ENCODE results near the gene MYLK4.

Gene MYLK4

DNA sequence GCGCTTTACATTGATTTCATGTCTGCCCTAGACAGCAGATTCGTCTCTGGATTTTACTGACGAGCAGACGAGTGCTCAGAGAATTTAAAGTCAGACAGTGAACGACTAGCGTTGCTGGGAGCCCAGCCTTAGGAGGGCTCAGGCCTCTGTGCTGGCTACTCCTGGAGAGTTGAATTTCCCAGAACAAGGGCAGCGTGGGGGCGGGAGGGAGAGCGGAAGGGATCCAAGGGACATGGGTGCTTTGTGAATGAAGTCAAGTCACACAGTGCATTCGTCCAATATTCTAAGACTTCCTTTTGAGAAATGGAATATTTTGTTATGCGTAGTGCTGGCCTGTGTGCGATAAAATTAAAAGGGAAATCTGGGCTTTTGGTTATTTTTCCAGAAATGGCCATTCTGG, 126.5 kb downstream of the MYLK4 start:
- no peak for DNase-seq

DNA sequence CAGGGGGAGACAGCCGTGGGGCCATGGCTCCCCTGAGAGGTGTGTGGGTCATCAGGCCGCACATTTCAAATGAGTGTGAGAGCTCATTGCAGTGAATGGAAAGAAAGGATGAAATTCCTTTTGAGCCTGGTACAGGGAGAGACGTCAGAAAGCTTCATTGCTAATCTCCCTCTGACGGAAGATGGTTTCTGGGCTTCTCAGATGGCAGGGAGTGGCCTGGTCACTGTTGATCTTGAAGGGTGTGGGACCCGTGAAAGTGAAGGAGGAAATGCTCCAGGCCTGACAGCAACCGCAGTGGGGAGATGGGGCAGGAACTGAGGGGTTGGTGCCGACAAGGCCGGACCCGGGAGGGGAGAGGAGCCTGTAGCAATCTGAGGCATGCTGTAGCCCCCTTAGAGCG, 127.4 kb downstream of the MYLK4 start:
- no peak for DNase-seq

DNA sequence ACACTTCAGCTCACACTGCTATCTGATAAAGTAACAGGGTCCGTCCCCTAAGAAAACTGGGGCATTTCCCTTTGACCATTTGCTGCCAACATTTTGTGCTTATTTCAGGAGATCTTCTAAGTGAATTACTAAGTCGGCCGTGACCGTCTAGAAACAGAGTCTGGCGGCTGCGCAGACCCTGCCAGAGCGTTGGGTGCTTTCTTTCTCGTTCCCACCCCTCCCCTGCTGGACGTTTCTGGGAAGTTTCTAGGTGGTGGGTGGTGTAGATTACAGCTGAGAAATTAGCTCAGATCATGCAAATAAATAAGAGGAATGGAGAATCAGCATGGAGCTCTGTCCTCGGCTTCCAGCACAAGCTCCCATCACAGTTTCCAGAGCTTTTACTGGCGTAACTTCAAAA, 128.1 kb downstream of the MYLK4 start:
- DNase-seq, result no peak

DNA sequence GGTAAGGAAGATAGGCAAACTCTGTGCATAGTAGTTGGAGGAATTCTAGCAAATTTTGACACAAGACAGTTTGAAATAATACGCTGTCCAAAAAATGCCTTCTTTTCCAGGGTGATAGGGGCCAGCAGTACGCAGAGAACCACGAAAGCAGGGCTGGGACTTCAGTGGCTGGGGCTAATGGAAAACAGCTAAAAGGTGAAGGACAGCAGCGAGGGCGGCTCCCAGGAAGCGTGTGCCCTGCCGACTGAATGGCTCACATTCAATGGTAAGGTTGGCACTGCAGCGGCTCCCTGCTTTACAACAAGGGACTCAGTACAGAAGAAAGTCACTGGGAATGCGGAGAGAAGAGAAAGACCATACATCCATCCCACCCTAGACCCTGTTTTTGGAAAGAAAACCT, 131.1 kb downstream of the MYLK4 start:
- no peak for DNase-seq

DNA sequence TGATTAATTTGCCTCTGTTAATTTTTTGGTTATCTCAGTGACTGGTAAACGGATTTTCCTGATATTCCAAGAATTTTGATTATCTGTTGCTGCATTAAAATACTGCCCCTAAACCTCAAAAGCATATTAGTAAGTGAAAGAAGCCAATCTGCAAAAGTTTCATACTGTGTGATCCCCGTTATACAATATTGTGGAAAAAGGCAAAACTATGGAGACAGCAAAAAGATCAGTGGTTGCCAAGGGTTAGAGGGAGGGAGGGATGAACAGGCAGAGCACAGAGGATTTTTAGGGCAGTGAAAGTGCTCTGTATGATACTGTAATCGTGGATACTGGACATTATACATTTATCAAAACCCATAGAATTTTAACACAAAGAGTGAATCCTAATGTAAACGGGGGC, 133.0 kb downstream of the MYLK4 start:
- DNase-seq, result no peak

DNA sequence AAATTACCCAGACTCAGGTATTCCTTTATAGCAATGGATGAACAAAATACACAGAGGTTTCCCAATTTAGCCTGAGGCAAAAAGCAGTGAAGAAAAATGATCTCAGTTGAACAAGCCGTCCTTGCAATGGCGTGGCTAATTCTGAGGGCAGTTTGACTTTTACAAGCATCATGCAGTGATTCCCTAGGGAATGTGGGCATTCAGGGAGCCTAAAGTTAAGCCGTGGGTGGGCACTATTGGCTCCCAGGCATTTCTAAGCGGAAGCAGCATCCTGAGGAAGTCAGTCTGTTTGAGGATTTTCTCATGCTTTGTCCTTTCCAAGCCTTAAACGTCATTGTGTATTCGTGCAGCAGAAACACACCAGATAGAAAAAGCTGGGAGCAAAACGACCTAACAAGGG, 133.9 kb downstream of the MYLK4 start:
- no peak for DNase-seq

DNA sequence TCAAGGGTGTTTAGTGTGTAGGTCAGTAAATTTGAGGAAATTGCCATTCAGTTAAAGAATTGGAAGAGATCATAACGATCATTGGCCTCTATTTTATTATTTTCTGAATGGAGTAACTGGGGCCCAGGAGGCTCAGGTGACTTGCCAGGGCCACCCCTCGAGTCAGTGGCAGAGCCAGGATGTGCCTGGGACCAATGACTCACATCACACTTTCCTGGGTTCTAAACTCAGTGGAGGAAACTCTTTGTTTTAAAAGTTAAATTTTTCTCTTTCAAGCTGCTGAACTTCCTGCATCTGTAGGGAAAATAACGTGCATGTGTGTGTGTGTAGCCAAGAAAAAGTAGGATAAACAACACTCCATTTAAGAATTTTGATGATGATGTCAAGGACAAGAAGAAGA, 135.5 kb downstream of the MYLK4 start:
- DNase-seq, result no peak

DNA sequence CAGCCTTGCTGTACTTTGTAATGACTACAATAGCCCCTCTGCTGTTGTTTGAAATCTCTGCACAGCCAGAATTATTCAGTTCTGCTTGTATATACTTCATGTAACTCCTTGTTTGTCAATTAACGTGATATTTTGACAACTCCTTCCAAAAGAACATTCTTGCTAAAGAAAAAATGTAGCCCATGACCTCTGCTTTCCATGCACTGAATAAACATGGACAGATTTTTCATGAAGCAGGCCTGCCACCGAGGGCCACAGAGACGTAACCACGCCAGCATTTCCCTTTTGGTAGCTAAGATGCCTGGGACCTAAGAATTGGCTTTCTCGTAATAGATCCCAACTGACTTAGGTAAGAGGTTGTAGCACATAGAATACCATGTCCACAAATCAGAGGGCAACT, 135.9 kb downstream of the MYLK4 start:
- no peak for DNase-seq

DNA sequence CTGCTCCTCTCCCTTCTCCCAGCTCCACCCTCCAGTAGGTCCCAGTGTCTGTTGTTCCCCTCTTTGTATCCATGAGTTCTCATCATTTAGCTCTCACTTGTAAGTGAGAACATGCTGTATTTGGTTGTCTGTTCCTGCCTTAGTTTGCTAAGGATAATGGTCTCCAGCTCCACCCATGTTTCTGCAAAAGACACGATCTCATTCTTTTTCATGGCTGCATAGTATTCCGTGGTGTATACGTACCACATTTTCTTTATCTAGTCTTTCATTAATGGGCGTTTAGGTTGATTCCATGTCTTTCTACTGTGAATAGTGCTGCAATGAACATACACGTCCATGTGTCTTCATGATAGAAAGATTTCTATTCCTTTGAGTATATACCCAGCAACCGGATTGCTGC, 136.6 kb downstream of the MYLK4 start:
- no peak for DNase-seq

Measured in NCI-H2171 (cell line).